ENCODE results near the gene SKP1.
A peak's percentile ranks its signal among the peaks of the same experiment; 100 is the strongest.

Gene SKP1

GRCh38 chr5:134128648-134128995 is 48.1 kb downstream of the SKP1 start:
- DNase-seq: no peak

DNA sequence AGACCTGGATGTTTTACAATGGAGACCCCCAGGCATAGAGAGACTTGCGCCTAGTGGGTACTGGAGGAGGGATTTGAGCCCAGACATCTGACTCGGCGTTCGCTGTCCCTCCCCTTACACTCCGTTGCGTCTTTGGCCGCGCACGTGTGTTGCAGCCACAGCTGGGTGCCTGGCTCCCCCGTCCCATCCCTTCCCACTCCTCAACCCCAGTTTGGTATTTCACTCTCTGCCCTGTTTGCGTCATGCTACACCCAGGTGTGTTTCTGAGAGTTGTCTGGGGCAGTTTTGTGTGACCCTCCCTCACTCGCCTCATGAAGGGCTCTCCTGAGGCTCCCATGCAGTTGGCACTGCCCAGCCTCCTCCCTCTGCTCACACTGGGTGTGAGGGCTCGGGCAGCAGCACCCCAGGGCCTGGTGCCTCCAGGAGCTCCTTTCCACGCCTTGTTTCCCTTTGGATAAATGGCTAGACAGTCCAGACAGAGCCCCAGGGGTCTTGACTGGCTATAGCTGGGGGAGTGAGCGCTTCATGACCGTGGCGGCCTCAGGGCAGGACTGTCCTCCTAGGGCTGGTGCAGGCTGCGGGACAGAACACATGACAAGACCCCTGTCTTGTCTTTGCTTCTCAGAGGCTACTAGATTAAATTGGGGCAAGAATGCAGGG is 48.6 kb downstream of the SKP1 start:
- no peak for DNase-seq

GRCh38 chr5:134127376-134127861 is 49.3 kb downstream of the SKP1 start:
- DNase-seq: no peak

GRCh38 chr5:134125039-134126015 is 51.4 kb downstream of the SKP1 start:
- no peak for DNase-seq

GRCh38 chr5:134124289-134125038 is 52.3 kb downstream of the SKP1 start:
- DNase-seq: no peak

- no peak for DNase-seq
Observed at GRCh38 chr5:134123360-134123759, 53.4 kb downstream of the SKP1 start.

- DNase-seq: peak; percentile 54
Observed at GRCh38 chr5:134122530-134122929, 54.2 kb downstream of the SKP1 start.

DNA sequence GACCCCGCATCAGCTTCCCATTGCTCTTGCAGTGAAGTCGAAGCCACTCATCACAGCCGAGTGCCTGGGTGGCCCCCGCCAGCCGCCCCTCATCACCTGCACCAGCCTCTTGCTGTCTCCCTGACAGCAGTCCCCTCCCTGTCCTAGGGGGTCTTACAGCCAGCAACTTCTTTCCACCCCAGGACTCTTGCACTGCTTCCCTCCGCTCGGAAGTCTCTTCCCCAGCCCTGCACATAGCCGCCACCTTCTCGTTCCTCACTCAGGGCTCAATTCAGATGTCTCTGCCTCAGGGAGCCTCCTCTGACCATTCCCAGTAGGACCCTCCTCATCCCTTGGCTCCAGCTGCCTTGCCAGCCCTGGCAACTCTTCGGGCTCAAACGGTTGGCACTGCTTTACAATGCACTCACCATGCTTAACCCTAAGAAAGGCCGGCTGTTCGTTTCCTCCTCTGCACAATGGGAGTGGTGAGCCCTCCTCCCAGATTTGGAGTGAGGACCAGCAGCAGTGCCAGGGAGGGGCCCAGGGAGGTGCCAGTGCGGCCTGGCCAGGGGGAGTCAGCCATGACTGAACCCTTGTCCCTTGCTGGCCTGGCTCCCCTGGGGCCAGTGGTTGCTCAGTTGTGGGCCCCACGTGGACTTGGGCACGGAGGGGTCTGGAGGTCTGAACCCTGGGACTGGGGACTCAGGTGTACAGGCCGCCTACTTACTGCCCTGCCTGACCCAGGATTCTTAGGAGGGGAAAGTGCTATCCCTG is 56.2 kb downstream of the SKP1 start:
- DNase-seq: no peak

DNA sequence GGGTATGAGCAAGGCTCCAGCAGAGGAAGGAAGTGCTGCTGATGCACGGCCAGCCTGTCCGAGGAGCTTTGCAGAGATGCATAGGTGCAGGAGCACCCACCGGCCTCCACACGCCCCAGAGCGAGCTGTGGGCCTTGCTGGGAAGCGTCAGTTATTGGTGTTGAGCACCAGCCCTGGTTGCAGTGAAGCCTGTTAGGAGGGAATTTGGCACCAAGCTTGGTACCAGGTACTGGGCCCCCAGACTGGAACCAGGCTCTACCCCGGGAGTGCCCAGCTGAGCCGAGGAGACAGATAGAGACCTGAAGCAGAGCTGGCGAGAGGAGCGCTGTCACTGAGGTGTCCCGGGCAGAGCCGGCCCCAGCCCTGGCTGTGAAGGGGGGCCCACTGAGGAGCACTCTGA is 57.0 kb downstream of the SKP1 start:
- no peak for DNase-seq

DNA sequence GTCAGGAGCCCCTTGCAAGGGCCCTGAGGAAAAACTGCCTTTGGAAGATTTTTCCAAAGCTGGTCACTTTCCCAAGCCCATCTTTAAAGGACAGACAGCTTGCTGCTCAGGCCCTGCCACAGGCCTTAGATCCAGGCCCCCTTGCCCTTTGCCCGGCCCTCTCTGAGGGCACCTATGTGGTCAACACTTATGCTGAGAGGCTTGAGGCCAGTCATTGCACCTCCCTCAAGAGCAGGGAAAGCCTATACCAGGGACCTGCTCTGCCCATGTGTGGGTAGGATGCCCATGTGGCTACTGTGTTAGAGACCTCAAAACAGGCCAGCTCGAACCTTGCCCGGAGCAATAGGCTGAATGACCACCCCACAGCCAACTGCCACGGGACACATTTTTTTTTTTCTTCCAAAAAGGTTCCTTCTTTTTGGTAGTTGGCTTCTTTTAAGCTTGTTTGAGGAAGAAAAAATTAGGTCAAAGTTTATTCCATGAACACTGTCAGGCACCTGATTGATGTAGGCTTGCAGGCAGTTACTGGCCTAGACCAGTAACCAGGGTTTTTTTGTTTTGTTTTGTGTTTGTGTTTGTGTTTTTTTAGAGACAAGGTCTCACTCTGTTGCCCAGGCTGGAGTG is 58.4 kb downstream of the SKP1 start:
- DNase-seq: no peak

DNA sequence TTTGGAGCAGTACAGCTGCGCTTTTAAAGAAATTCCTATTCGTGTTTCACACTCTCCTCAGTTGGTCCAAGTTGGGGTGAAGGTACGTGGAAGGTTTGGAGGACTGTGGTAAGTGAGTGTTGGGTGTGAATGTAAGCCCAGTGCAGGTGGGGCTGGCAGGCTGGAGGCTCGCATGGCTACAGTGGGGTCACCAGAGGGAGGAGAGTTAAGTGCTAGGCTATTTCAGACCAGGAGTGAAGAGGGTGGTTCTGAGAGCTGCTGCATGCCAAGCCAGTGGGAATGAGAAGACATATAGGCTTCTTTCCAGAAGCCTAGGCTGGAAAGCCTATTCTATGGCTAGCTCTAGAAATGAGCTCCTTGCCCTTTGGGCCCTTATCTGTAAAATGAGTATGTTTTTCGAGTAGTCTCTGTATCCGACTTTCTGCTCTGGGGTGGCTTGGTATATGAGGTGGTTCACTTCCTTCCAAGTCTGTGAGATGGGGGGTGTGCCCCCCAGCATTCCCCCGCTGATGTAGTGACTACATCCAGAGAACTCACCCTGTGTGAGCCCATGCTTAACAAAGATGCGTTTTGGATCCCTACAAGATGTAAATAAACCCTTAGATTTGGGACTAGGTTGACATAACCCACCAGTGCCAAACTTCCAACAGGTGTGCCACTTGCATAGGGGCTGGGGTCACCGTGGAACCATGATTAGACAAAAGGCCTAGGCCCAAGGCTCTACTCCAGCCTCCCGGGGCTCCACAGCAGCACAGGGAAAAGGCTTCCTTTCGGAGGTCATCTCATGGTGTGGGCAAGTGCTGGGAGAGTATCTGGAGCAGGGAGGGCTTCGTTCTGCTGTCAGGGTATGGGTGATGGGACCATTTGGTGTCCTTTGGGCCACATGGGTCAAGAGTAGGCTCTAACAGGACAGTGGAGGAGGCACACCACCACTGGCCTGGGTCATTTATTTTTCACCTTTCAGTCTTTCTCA is 59.7 kb downstream of the SKP1 start:
- no peak for DNase-seq

DNA sequence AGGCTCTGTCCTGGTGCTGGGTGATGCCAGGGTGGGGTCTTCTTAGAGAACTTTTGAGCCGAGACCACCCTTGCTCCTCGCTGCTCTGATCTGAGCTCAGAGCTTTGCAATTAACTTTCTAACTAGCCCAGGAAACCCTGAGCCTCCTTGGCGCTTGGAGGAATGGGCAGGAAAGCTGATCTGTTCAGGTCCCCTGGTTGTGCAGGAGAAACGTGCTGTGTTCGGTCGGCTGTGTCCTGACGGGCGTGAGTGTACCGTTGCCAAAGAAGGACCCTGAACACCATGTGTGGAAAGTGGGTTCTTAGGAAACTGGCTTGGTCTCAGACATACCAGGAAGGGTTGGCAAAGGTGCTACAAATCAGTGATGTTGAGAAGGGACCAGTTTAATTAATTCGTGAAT is 60.5 kb downstream of the SKP1 start:
- DNase-seq: no peak

GRCh38 chr5:134115806-134116175 is 61.0 kb downstream of the SKP1 start:
- peak; percentile 47 for DNase-seq

- peak; percentile 78 for DNase-seq
Observed at GRCh38 chr5:134114886-134115805, 61.6 kb downstream of the SKP1 start.

DNA sequence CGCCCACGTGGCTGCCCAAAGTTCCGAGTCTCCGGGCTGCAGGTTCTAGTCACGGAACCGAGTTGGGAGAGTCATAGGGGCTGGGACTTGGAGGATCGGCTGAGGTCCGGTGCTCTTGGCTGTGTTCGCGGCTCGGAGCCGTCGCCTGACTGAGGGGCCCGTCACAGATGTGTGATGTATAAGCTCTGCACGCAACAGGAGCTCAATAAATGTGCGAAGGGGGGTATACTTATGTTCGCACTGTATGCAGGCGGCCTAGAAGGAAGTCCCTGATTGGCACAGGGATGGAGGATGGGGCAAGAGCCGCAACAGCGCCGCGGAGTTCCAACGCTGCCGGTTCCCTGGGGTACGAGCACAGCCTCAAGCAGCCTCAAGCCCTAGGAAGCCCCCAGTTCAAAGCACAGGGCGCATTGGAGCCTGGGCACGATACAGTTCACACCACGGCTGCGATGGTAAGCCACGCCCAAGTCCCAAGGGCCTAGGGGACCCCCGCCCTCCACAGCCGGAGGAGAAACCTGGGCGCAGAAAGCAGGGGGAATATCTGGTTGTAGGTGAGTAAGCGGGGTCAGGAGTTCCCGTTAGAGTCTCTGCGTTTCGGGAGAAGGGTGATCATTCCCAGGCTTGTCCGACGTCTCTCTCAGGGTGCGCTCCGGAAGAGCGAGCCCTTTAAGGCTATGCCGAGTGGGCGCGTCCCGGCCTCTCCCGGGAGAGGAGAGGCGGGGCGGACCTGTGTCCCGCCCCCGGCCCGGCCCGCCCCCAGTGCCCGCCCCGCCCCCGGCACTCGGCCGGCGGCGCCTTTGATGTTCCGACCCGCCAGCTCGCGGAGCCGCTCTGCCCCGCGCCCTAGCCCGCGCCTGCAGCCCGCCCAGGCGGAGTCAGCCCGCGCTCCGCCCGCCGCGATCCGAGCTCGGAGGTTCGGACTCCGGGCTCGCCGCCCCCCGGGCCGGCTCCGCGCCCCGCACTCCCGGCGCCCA is 62.6 kb downstream of the SKP1 start, which contains the start of gene TCF7:
TCF7 (plus strand) TSS at position 780 of the 974 bp plus-strand sequence. CDS start 226 bp downstream, outside the sequence.
- DNase-seq: peak; percentile 94

DNA sequence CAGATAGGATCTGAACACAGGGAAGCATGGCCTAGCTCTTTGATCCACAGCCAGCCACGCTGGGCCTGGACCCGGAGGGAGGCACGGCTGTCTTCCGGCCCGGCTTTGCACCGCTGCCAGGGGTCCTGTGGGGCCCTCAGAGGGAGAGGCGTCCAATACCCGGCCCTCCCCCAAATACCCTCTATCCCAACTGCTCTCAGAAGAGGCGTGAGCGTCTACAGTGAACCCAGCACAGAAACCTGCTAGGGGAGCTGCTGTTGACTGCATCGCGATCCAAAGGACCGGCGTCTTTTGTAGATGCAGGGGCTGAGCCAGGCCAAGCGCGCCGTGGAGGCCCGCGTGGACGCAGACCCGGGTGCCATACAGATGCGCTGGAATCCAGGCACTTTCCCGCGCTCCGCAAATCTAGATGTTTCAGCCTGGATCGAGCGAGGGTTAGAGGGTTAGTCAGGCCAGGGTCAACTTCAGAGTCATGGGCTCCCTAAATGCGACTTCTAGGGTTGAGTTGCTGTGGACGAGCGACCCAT is 63.3 kb downstream of the SKP1 start:
- peak; percentile 36 for DNase-seq

DNA sequence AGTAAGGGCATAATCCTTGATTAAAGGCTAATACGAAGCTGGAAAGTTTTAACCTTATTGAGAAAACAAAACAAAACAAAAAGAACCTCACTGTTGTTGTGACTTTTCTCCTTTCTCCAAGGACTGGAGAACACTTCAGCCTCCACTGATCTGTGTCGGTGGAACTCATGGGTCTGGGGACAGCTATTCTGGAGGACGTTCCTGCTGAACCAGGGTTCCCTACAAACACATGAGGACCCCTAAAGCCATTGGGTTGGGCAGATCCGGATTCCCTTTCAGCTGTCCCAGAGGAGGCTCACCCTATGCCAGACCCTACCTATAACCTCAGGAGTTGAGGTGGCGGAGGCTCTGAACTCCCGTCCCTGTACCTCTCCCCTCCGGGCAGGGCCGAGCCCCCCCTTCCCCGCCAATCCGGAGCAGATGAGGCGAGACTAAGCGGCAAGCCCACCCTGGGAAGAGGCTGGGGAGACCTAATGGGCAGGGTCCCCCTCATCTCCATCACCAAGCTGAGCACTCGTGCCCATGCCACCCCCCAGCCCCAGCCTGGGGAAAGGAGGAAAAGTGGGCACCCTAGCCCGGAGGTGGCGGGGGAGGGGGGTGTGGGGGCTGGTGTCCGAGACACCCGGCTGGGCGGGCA is 63.9 kb downstream of the SKP1 start:
- DNase-seq: no peak
